Mammary epithelial cell (primary cell): Measurements from ENCODE around the gene PODNL1.

Experiments
- EZH2 ChIP-seq: IDR thresholded peaks from 2 replicates; pipeline ENCODE4 v1.6.1; 2012; ENCODE audit warnings: low read length, inconsistent platforms, borderline replicate concordance
- TF ChIP-seq, protein P1 (sequence below), 2 donors: IDR thresholded peaks in 1 of 2; conservative IDR thresholded peaks in 1 of 2; 2 replicates each; pipeline ENCODE4 v1.5.1; 2011 to 2012; ENCODE audit warnings: inconsistent platforms in 2 of 2, low read length in 2 of 2, mild to moderate bottlenecking in 2 of 2, control low read depth in 1 of 2, low read depth in 1 of 2; ENCODE audit not compliant: insufficient read depth in 1 of 2; ENCODE audit errors: extremely low read depth in 1 of 2

DNA sequence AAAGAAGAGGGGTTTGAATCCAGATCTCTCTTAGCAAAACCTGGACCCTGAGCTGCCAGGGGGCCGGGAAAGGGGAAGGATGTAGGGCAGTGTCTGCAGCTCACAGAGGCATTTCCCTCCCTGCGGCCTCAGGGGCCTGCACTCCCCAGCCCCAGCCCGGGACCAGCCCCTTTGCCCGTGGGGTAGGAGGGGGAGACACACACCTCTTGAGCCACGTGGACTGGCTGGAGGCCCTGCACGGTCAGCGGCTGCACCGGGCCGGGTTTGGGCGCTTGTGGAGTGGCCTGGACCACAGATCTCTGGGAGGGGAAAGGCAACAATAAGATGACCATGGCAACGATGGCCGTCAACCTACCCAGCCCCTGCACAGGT is 41.0 kb upstream of the PODNL1 start:
- TF ChIP-seq, protein P1, sequence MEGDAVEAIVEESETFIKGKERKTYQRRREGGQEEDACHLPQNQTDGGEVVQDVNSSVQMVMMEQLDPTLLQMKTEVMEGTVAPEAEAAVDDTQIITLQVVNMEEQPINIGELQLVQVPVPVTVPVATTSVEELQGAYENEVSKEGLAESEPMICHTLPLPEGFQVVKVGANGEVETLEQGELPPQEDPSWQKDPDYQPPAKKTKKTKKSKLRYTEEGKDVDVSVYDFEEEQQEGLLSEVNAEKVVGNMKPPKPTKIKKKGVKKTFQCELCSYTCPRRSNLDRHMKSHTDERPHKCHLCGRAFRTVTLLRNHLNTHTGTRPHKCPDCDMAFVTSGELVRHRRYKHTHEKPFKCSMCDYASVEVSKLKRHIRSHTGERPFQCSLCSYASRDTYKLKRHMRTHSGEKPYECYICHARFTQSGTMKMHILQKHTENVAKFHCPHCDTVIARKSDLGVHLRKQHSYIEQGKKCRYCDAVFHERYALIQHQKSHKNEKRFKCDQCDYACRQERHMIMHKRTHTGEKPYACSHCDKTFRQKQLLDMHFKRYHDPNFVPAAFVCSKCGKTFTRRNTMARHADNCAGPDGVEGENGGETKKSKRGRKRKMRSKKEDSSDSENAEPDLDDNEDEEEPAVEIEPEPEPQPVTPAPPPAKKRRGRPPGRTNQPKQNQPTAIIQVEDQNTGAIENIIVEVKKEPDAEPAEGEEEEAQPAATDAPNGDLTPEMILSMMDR (conservative IDR thresholded peaks at IDR 0.05 in 1 of 2, IDR thresholded peaks at IDR 0.05 in 1 of 2; ENCODE audit: extremely low read depth in 1 of 2, insufficient read depth in 1 of 2, low read depth in 1 of 2, low read length in 2 of 2) = no peak
- no peak for TF ChIP-seq EZH2
